Heart left ventricle (tissue), 13 donors: ENCODE results near the gene AFF1.

Experiments
- CTCF ChIP-seq, 12 donors: fragments of 200-600 bp; sonication (generic) in 4 of 12; IDR thresholded peaks; one replicate each; pipeline versions ENCODE4 v1.5.0 to v1.8.0; 2018 to 2022; ENCODE audit warnings: antibody characterized with exemption in 12 of 12, mild to moderate bottlenecking in 5 of 12
- POLR2A ChIP-seq, 2 donors: fragments of 450-650 bp; IDR thresholded peaks; one replicate each; pipeline ENCODE4 v1.6.1; 2017; ENCODE audit warnings: antibody characterized with exemption in 2 of 2, mild to moderate bottlenecking in 2 of 2, moderate library complexity in 2 of 2
- donor health status: ischemic (EF 13 %, LVEDD 7.1; RV severe dilation, severe dysfunction).
- donor health status: DM: no; HTN: yes; CAD: no.
- donor health status: DM: no; HTN: no; CAD: no.
- donor health status: ischemic (EF 25% LVEDD 6.9; RV normal size, moderate dysfunction).
- donor health status: ischemic (EF 25% LVEDD 5.7; RV mildly dilated, moderate dysfunction).
- donor health status: ischemic (EF 35%, LVEDD 5.7; RV mildly dilated, moderate dysfunction).
- donor health status: nonischemic (EF 11% LVEDD 7.7; RV severe dilation, severe dysfunction).
- donor health status: DM: yes; HTN: yes; CAD: no.
- donor health status: PGD.
- donor health status: ischemic (EF 29% LVEDD 5.4; RV normal size, mild dysfunction).
- donor health status: nonischemic (EF 23%, LVEDD 6.1; RV moderate dilation, normal function).

GRCh38 chr4:87109945-87110344 lies 175.1 kb downstream of the AFF1 start:
- TF ChIP-seq CTCF (IDR thresholded peaks at IDR 0.05) (no peak), POLR2A (IDR thresholded peaks at IDR 0.05) (no peak)
